Astrocyte of the hippocampus (primary cell): ENCODE data around the gene IL11RA.
"Not testable (repeated sequence)": the region's sequence is repeated elsewhere in the genome, so short reads cannot be mapped to it uniquely, and the experiment has no call there.

Source experiments
- DNase-seq: peaks from one replicate; pipeline ENCODE4 v3.0.0; 2011; ENCODE audit warnings: low read depth, low spot score

IL11RA gene

GRCh38 chr9:34629491-34629808 lies 22.5 kb upstream of the IL11RA start:
- DNase-seq: no peak

GRCh38 chr9:34630402-34631154 lies 21.4 kb upstream of the IL11RA start:
- no peak for DNase-seq

- no peak for DNase-seq
Observed at GRCh38 chr9:34633166-34633565, 18.8 kb upstream of the IL11RA start.

- peak; percentile 79 for DNase-seq
Observed at GRCh38 chr9:34633851-34634550, 18.0 kb upstream of the IL11RA start.

- DNase-seq: no peak
Observed at GRCh38 chr9:34634551-34635248, 17.3 kb upstream of the IL11RA start.

- no peak for DNase-seq
Observed at GRCh38 chr9:34635556-34635955, 16.4 kb upstream of the IL11RA start.

- DNase-seq: no peak
Observed at GRCh38 chr9:34636791-34637355, 15.1 kb upstream of the IL11RA start.

- peak; percentile 98 for DNase-seq
Observed at GRCh38 chr9:34637356-34638137, 14.4 kb upstream of the IL11RA start, which contains the start of gene SIGMAR1. SIGMAR1 (minus strand) TSS chr9:34637787; CDS start chr9:34637697, 90 bp downstream.

GRCh38 chr9:34638138-34638445 lies 13.9 kb upstream of the IL11RA start:
- DNase-seq: no peak

GRCh38 chr9:34639322-34639721 lies 12.7 kb upstream of the IL11RA start:
- DNase-seq: not testable (repeated sequence)

GRCh38 chr9:34642679-34643078 lies 9.3 kb upstream of the IL11RA start:
- no peak for DNase-seq

- DNase-seq: no peak
Observed at GRCh38 chr9:34644766-34645314, 7.1 kb upstream of the IL11RA start.

GRCh38 chr9:34646211-34647083 lies 5.5 kb upstream of the IL11RA start, which contains the start of gene GALT:
GALT (plus strand) TSS chr9:34646675; CDS start chr9:34646705, 30 bp downstream.
- peak; percentile 93 for DNase-seq

GRCh38 chr9:34647084-34647403 lies 4.9 kb upstream of the IL11RA start:
- DNase-seq: no peak

GRCh38 chr9:34647651-34648050 lies 4.3 kb upstream of the IL11RA start:
- DNase-seq: no peak

GRCh38 chr9:34648673-34649072 lies 3.3 kb upstream of the IL11RA start:
- DNase-seq: no peak

- peak; percentile 85 for DNase-seq
Observed at GRCh38 chr9:34650816-34651215, 1.2 kb upstream of the IL11RA start.

GRCh38 chr9:34651321-34651720 lies 664 bp upstream of the IL11RA start:
- peak; percentile 42 for DNase-seq

GRCh38 chr9:34652602-34653000 lies 616 bp downstream of the IL11RA start:
- DNase-seq: no peak
